Measurements from ENCODE around the gene ANKRD16. TPM values are rescaled to one million over a fixed set of nuclear protein-coding genes. Genes with fewer than 3 reads are reported as not detected.
"Not testable (repeated sequence)": the region's sequence is repeated elsewhere in the genome, so short reads cannot be mapped to it uniquely, and the experiment has no call there.

ANKRD16 gene
- total RNA-seq, 4 donors from 2014 or later = 8.5 to 21.7 (median 17.8) TPM

DNA sequence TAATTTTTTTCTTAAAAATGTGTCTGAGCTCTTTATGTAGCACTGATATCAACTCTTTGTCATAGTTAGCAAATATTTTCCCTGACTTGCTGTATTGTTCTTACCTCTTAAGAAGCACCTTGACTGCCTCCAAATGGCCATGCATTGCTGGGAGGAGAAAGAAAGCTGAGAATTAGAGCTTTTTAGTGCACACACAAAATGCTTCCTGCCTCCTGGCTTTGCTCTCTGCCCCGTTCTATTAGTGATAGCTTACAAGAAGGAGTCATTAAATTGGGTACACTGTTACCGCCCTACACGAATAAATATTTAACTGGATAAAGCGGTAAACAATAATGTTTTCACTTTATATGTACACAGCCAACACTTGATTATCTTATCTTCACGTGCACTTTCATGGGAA is 4.1 kb downstream of the ANKRD16 start:
- Histone ChIP-seq H3K27me3 (no peaks in the 10 kb centered on the region), H3K36me3 (peaks cover 0 to 16% (median 5%) of the 10 kb centered on the region in 4 donors), H3K27ac (no peak overlapping the region), H3K9me3 (no peaks in the 10 kb centered on the region), H3K4me3 (no peak overlapping the region), H3K4me1 (peaks cover 7 to 24% (median 19%) of the 10 kb centered on the region in 4 donors)
- intact Hi-C loops (cut with DNase I; ENCODE audit: low total_unique reads) = no loop called here
- 29 to 56% methylated on average over 1 to 5 of the region's 5 CpGs for WGBS, 2 donors (ENCODE audit: low coverage in 1 of 2)
- no peak for DNase-seq
- TF ChIP-seq EP300 (IDR thresholded peaks at IDR 0.05; ENCODE audit: low read depth) (no peak), POLR2AphosphoS5 (IDR thresholded peaks at IDR 0.05) (no peak), POLR2A (IDR thresholded peaks at IDR 0.05) (no peak)
- TF ChIP-seq, protein P1, sequence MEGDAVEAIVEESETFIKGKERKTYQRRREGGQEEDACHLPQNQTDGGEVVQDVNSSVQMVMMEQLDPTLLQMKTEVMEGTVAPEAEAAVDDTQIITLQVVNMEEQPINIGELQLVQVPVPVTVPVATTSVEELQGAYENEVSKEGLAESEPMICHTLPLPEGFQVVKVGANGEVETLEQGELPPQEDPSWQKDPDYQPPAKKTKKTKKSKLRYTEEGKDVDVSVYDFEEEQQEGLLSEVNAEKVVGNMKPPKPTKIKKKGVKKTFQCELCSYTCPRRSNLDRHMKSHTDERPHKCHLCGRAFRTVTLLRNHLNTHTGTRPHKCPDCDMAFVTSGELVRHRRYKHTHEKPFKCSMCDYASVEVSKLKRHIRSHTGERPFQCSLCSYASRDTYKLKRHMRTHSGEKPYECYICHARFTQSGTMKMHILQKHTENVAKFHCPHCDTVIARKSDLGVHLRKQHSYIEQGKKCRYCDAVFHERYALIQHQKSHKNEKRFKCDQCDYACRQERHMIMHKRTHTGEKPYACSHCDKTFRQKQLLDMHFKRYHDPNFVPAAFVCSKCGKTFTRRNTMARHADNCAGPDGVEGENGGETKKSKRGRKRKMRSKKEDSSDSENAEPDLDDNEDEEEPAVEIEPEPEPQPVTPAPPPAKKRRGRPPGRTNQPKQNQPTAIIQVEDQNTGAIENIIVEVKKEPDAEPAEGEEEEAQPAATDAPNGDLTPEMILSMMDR (IDR thresholded peaks at IDR 0.05) = no peak
- in situ Hi-C loops (cut with MboI; ENCODE audit: low pct_ligation_motif_present in 1 of 4, low pct_unique_long_range_greater_than_20kb in 1 of 4, low sequenced_read_pairs in 3 of 4) = no loop called here

GRCh38 chr10:5882961-5883360 is 6.7 kb downstream of the ANKRD16 start:
- peaks cover 0 to 16% (median 5%) of the 10 kb centered on the region in 4 donors for H3K36me3 ChIP-seq

GRCh38 chr10:5877041-5877440 is 12.7 kb downstream of the ANKRD16 start:
- WGBS, 2 donors (ENCODE audit: low coverage in 1 of 2) = 89 to 95% methylated on average over 6 to 7 of the region's 7 CpGs
- not testable (repeated sequence) for H3K9me3 ChIP-seq, H3K27me3 ChIP-seq, H3K4me1 ChIP-seq, H3K4me3 ChIP-seq, H3K27ac ChIP-seq, DNase-seq
- intact Hi-C loops (cut with DNase I; ENCODE audit: low total_unique reads) = loop anchor here (10.0 kb wide), 1 partner anchor 432 kb away; no protein-coding TSS in a partner anchor
- in situ Hi-C loops (cut with MboI; ENCODE audit: low pct_ligation_motif_present in 1 of 4, low pct_unique_long_range_greater_than_20kb in 1 of 4, low sequenced_read_pairs in 3 of 4) = loop anchor here in 2 of 4 donors (10.0 kb wide), 2 partner anchors 62 to 72 kb away; partner anchors contain the start of gene GDI2 (in 1 of the 2)
- H3K36me3 ChIP-seq = peaks cover 0 to 15% (median 7%) of the 10 kb centered on the region in 4 donors

More at GRCh38 chr10:5882961-5883360, 6.7 kb downstream of the ANKRD16 start:
- H3K4me1 ChIP-seq = peaks cover 4 to 15% (median 9%) of the 10 kb centered on the region in 4 donors
- in situ Hi-C loops (cut with MboI; ENCODE audit: low pct_ligation_motif_present in 1 of 4, low pct_unique_long_range_greater_than_20kb in 1 of 4, low sequenced_read_pairs in 3 of 4) (no loop called here), intact Hi-C loops (cut with DNase I; ENCODE audit: low total_unique reads) (no loop called here)
- H3K27me3 ChIP-seq = no peaks in the 10 kb centered on the region
- no peak for DNase-seq
- TF ChIP-seq POLR2AphosphoS5 (IDR thresholded peaks at IDR 0.05) = no peak
- TF ChIP-seq POLR2A (IDR thresholded peaks at IDR 0.05) = no peak
- TF ChIP-seq EP300 (IDR thresholded peaks at IDR 0.05; ENCODE audit: low read depth) = no peak
- TF ChIP-seq, protein P1 (IDR thresholded peaks at IDR 0.05) = no peak
- no peak overlapping the region for H3K27ac ChIP-seq
- 76 to 86% methylated on average over 1 to 8 of the region's 8 CpGs for WGBS, 2 donors (ENCODE audit: low coverage in 1 of 2)
- no peak overlapping the region for H3K4me3 ChIP-seq
- H3K9me3 ChIP-seq = no peaks in the 10 kb centered on the region

DNA sequence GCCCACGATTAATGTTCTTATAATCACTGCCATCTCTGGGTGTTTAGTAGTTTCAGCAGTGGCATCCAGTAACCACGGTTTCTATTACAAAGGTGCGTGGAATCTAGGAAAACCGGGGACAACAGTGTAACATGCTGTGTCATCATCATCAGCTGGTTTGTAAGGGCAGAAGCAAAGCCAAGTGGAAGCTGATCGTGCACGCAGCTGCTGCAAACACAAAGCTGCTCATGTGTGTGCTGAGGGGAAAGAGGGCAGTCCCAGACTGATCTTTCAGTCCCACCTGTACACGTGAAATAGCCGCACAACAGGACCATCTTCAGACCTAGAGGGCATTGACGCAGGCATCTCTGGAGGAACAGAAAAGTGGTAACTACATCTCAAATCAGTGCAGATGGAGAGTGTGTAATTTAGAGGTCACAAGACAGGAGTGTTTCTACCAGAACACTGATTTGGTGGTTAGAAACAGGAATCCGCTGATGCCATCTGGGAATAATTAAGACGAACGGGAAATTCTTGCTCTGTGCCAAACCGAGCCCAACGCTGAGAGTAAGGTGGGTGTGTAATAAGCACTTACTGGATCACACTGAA is 13.4 kb downstream of the ANKRD16 start:
- in situ Hi-C loops (cut with MboI; ENCODE audit: low pct_ligation_motif_present in 1 of 4, low pct_unique_long_range_greater_than_20kb in 1 of 4, low sequenced_read_pairs in 3 of 4) (loop anchor here in 2 of 4 donors (10.0 kb wide), 2 partner anchors 61 to 71 kb away; partner anchors contain the start of gene GDI2 (in 1 of the 2)), intact Hi-C loops (cut with DNase I; ENCODE audit: low total_unique reads) (loop anchor here (10.0 kb wide), 1 partner anchor 431 kb away; no protein-coding TSS in a partner anchor)
- 63 to 77% methylated on average over 5 to 14 of the region's 14 CpGs for WGBS, 2 donors (ENCODE audit: low coverage in 1 of 2)
- Histone ChIP-seq H3K4me1 (peaks cover 0 to 6% (median 0%) of the 10 kb centered on the region in 4 donors), H3K4me3 (no peak overlapping the region), H3K27me3 (no peaks in the 10 kb centered on the region), H3K27ac (no peak overlapping the region), H3K9me3 (no peaks in the 10 kb centered on the region), H3K36me3 (peaks cover 0 to 14% (median 6%) of the 10 kb centered on the region in 4 donors)
- no peak for DNase-seq
- no peak for TF ChIP-seq POLR2AphosphoS5 (IDR thresholded peaks at IDR 0.05)
- no peak for TF ChIP-seq EP300 (IDR thresholded peaks at IDR 0.05; ENCODE audit: low read depth)
- no peak for TF ChIP-seq POLR2A (IDR thresholded peaks at IDR 0.05)
- TF ChIP-seq, protein P1 (IDR thresholded peaks at IDR 0.05) = no peak
